Ramos (cell line): Measurements from ENCODE around the gene GRIK4.
"Not testable (repeated sequence)": the region's sequence is repeated elsewhere in the genome, so short reads cannot be mapped to it uniquely, and the experiment has no call there.

Source experiments
- in situ Hi-C: fragments of 300-500 bp; cut with MboI; formaldehyde crosslinking; loops from one replicate; pipeline ENCODE4 v1.14.3; 2022; ENCODE audit warnings: low sequenced_read_pairs; ENCODE audit not compliant: unreplicated experiment

Gene GRIK4

GRCh38 chr11:120786206-120786735, 274.7 kb downstream of the GRIK4 start:
- in situ Hi-C loops = no loop called here

GRCh38 chr11:120787224-120787623, 275.7 kb downstream of the GRIK4 start:
- in situ Hi-C loops = not testable (repeated sequence)

GRCh38 chr11:120789391-120789790, 277.8 kb downstream of the GRIK4 start:
- in situ Hi-C loops = no loop called here

- in situ Hi-C loops = no loop called here
Observed at GRCh38 chr11:120792306-120792705, 280.8 kb downstream of the GRIK4 start.

GRCh38 chr11:120793150-120793549, 281.6 kb downstream of the GRIK4 start:
- in situ Hi-C loops = no loop called here

- in situ Hi-C loops = no loop called here
Observed at GRCh38 chr11:120793806-120794479, 282.4 kb downstream of the GRIK4 start.

- in situ Hi-C loops = no loop called here
Observed at GRCh38 chr11:120794748-120795147, 283.2 kb downstream of the GRIK4 start.

DNA sequence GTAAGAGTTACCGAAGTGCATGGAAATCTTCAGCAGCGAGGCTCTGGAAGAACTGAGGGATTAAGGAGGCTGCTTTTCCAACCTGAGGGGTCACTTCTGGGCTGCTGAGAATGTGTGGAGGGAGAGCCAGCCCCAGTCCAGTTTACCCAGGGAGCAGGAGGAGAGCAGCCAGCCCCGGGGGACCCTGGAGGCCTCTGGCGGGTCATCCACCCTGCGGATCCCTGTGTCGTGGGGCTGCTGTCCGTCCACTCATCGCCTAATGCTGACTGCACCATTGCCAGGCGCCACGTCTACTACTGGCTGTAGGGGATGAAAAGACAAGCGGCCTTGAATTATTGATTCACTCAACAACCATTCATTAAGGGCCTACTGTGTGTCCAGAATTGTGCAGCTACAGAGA, 283.6 kb downstream of the GRIK4 start:
- in situ Hi-C loops = no loop called here

GRCh38 chr11:120797143-120797542, 285.6 kb downstream of the GRIK4 start:
- in situ Hi-C loops = no loop called here

DNA sequence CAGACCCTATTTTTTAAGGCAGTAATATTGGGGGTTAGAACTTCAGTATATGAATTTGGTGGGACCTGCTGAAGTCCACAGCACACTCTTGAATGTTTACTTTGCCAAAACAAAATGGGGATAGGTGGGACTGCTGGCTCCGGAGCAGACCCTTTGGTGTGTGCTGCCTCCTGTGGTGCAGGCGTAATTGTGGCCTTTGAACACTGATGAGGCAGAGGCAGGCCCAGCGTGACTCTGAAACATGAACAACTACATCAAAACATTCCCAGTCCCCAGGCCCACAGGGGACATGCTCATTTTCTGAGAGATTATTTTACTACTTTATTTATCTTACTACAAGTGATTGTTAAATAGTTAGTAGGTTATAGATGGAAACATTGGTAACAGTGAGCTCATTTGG, 287.3 kb downstream of the GRIK4 start:
- in situ Hi-C loops = no loop called here

DNA sequence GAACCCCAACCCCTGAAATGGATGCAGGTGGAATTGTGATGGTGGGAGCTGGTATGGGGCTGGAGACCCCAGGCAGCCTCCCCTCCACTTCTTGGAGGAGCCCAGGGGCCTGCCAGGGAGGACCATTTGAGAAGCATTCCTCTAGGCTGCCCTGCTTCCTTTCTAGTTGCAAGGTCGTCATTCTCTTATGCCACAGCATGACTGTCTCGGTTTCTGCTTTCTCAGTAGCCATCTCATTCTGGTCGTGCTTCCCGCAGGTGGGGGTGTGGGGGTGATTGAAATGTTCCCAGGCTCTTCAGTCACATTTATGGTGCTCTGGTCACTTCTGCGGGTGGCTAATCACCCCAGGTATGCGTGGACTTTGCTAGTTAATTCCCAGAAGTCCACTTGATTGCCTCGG, 288.7 kb downstream of the GRIK4 start:
- in situ Hi-C loops = loop anchor here (10.0 to 25.0 kb wide), 2 partner anchors 135 to 288 kb away; partner anchors contain the start of gene GRIK4

- in situ Hi-C loops = loop anchor here (10.0 to 25.0 kb wide), 2 partner anchors 137 to 290 kb away; partner anchors contain the start of gene GRIK4
Observed at GRCh38 chr11:120801801-120802689, 290.5 kb downstream of the GRIK4 start.

DNA sequence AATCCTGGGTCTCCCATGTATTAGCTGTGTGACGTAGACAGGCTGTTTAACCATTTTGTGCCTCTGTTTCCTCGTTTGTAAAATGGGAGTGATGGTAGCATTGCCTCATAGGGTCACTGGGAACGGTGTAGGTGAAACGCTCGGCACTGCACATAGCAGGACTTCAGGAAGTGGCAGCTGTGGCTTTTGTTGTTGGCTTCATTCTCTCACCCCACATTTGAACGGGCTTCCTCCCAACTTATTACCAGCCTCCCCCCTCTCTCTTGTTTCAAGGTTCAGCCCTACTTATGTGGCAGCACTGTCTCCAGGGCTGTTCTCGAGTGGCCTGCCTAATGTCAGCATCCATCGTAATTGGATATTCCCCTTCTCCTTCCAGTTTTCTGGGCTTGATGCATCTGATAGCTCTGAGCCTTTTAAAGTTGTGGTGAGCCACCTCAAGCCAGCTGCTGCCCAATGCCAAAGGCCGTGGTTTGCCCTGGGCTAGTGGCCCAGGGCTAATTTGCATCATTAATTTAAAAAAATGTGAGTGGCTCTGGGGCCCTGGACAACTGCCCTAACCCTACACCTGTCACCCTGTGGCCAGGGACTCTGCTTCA, 294.5 kb downstream of the GRIK4 start:
- in situ Hi-C loops = loop anchor here (10.0 to 25.0 kb wide), 2 partner anchors 141 to 294 kb away; partner anchors contain the start of gene GRIK4

DNA sequence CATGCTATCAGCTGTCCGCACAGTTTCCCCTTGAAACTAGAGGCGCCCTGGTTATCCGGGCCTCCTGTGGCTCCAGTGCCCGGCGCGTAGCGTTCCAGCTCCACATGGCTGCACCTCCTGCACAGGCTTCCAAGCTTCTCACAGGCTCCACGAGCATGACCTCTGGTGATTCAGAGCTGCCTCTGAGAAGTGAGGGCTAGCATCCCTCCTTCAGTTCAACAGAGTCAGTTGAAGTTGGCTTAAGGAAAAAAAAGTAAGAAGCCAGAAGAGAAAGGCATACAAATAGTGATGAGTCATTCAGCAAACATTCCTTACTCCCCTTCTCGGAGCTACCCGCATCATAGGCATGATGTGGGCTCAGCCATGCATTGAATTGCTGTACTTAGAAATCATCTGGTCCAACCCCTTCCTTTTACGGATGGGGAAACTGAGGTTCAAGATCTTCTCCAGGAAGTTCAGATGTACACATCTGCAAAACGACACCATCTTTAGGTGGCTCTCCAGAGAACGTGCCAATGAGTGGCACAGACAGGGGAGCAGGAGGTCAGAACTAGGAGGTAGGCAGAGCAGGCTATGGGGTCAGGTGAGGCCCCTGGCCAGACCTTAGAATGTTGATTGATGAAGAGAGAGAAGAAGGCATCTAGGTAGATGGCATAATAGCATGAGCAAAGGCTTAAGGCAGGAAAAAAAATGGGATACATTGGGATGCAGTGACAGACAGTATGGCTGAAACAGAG, 296.0 kb downstream of the GRIK4 start:
- in situ Hi-C loops = loop anchor here (10.0 to 25.0 kb wide), 2 partner anchors 143 to 295 kb away; partner anchors contain the start of gene GRIK4

DNA sequence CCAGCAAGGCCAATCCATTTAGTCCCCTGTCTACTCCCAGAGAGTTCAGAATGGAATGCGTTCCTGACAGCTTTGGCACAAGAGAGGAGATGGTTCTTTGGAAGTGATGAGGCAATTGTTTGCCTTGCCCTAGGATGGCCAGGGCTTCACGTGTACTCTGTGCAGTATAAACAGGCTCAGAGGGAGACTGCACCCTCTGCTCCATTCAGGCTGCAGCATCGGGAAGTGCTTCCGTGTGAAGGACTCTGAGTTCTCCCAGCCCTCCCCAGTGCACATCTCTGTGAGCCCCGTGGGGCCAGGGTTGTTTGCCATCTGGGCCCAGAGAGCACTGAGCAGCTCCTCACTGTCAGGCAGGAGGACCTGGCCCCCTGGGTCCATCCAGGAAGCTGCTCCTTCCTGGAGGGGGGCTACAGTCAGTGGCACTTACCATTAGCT, 297.1 kb downstream of the GRIK4 start:
- in situ Hi-C loops = loop anchor here (10.0 to 25.0 kb wide), 2 partner anchors 144 to 296 kb away; partner anchors contain the start of gene GRIK4

GRCh38 chr11:120810251-120810650, 298.7 kb downstream of the GRIK4 start:
- in situ Hi-C loops = loop anchor here (25.0 kb wide), 1 partner anchor 298 kb away; the partner anchor contains the start of gene GRIK4

DNA sequence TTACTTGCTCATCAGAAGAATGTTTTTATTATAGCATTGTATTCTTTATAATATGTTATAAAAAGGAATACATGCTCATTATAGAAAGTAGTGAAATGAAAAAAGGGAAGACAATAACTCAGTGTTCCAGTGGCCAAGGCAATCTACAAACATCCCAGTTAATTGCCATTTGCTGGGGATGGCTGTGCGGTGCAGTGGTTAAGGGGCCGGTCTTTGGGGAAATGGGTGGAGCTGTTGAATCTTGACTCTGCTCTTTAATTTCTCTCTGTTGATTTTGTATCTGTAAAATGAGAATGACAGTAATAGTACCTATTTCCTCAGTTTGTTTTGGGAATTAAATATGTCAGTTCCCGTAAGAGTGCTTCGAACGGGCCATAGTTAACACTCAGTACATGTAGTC, 299.7 kb downstream of the GRIK4 start:
- in situ Hi-C loops = loop anchor here (25.0 kb wide), 1 partner anchor 299 kb away; the partner anchor contains the start of gene GRIK4

GRCh38 chr11:120811731-120812130, 300.2 kb downstream of the GRIK4 start:
- in situ Hi-C loops = loop anchor here (25.0 kb wide), 1 partner anchor 299 kb away; the partner anchor contains the start of gene GRIK4
